SK-N-SH treated with all-trans-retinoic acid at 6 μM for 48 hours (cell line): ENCODE data around the gene TMEM270.

Source experiments
- CSRNP3 ChIP-seq: fragments of 250-450 bp; sonication (Bioruptor Pico); IDR thresholded peaks from 2 replicates; pipeline ENCODE4 v1.5.1; 2021; ENCODE audit warnings: mild to moderate bottlenecking, moderate library complexity
- PATZ1 ChIP-seq: fragments of 250-450 bp; sonication (Bioruptor Pico); IDR thresholded peaks from 2 replicates; pipeline ENCODE4 v1.8.0; 2020; ENCODE audit warnings: mild to moderate bottlenecking, moderate library complexity, borderline replicate concordance
- RARB ChIP-seq: fragments of 250-450 bp; sonication (Bioruptor Pico); IDR thresholded peaks from 2 replicates; pipeline ENCODE4 v1.8.0; 2021; ENCODE audit warnings: mild to moderate bottlenecking, moderate library complexity
- ZFP3 ChIP-seq: fragments of 250-450 bp; sonication (Bioruptor Pico); IDR thresholded peaks from 2 replicates; pipeline ENCODE4 v1.5.0; 2020; ENCODE audit warnings: mild to moderate bottlenecking, moderate library complexity

- no peak for TF ChIP-seq PATZ1 (CRISPR knock-in tag)
- no peak for TF ChIP-seq RARB (CRISPR knock-in tag)
- TF ChIP-seq CSRNP3 (CRISPR knock-in tag) = no peak
- TF ChIP-seq ZFP3 (CRISPR knock-in tag) = no peak
Measured at GRCh38 chr7:73834626-73835191, 26.2 kb upstream of the TMEM270 start.
